ENCODE measurements around the gene ARHGAP44.
"Not testable (repeated sequence)": the region's sequence is repeated elsewhere in the genome, so short reads cannot be mapped to it uniquely, and the experiment has no call there.

The ARHGAP44 gene

GRCh38 chr17:12815642-12816141, 26.4 kb downstream of the ARHGAP44 start:
- DNase-seq (ENCODE audit: low spot score): no peak

- no peak for DNase-seq (ENCODE audit: low spot score)
These were observed 32.2 kb downstream of the ARHGAP44 start for GRCh38 chr17:12821376-12821940.

GRCh38 chr17:12826431-12826830, 37.1 kb downstream of the ARHGAP44 start:
- no peak for DNase-seq (ENCODE audit: low spot score)

GRCh38 chr17:12830777-12831247, 41.5 kb downstream of the ARHGAP44 start:
- DNase-seq (ENCODE audit: low spot score): peak; percentile 54

- DNase-seq (ENCODE audit: low spot score): no peak
These were observed 42.5 kb downstream of the ARHGAP44 start for GRCh38 chr17:12831839-12832238.

- no peak for DNase-seq (ENCODE audit: low spot score)
These were observed 49.7 kb downstream of the ARHGAP44 start for GRCh38 chr17:12839042-12839441.

GRCh38 chr17:12842936-12843335, 53.6 kb downstream of the ARHGAP44 start:
- no peak for DNase-seq (ENCODE audit: low spot score)

GRCh38 chr17:12850996-12851395, 61.7 kb downstream of the ARHGAP44 start:
- peak; percentile 47 for DNase-seq (ENCODE audit: low spot score)

GRCh38 chr17:12851901-12852435, 62.7 kb downstream of the ARHGAP44 start:
- DNase-seq (ENCODE audit: low spot score): no peak

GRCh38 chr17:12853921-12854320, 64.6 kb downstream of the ARHGAP44 start:
- DNase-seq (ENCODE audit: low spot score): no peak

- DNase-seq (ENCODE audit: low spot score): no peak
These were observed 67.1 kb downstream of the ARHGAP44 start for GRCh38 chr17:12856416-12856815.

GRCh38 chr17:12857592-12857991, 68.3 kb downstream of the ARHGAP44 start:
- no peak for DNase-seq (ENCODE audit: low spot score)

GRCh38 chr17:12859520-12859919, 70.2 kb downstream of the ARHGAP44 start:
- DNase-seq (ENCODE audit: low spot score): no peak

- no peak for DNase-seq (ENCODE audit: low spot score)
These were observed 76.5 kb downstream of the ARHGAP44 start for GRCh38 chr17:12865769-12866168.

- no peak for DNase-seq (ENCODE audit: low spot score)
These were observed 76.9 kb downstream of the ARHGAP44 start for GRCh38 chr17:12866244-12866643.

GRCh38 chr17:12867726-12868125, 78.4 kb downstream of the ARHGAP44 start:
- DNase-seq (ENCODE audit: low spot score): no peak

- not testable (repeated sequence) for DNase-seq (ENCODE audit: low spot score)
These were observed 84.3 kb downstream of the ARHGAP44 start for GRCh38 chr17:12873415-12874125.

GRCh38 chr17:12877953-12878669, 88.8 kb downstream of the ARHGAP44 start:
- no peak for DNase-seq (ENCODE audit: low spot score)

- not testable (repeated sequence) for DNase-seq (ENCODE audit: low spot score)
These were observed 89.8 kb downstream of the ARHGAP44 start for GRCh38 chr17:12879096-12879495.

- DNase-seq (ENCODE audit: low spot score): no peak
These were observed 94.2 kb downstream of the ARHGAP44 start for GRCh38 chr17:12883472-12883871.

- DNase-seq (ENCODE audit: low spot score): no peak
These were observed 97.8 kb downstream of the ARHGAP44 start for GRCh38 chr17:12887088-12887487.

- no peak for DNase-seq (ENCODE audit: low spot score)
These were observed 107.0 kb downstream of the ARHGAP44 start for GRCh38 chr17:12896180-12896785.
